GM18868 (cell line): ENCODE measurements around the gene SLC37A1.
"Not testable (repeated sequence)": the region's sequence is repeated elsewhere in the genome, so short reads cannot be mapped to it uniquely, and the experiment has no call there.

Experiments used
- ATAC-seq: cut with Tn5 transposase; IDR thresholded peaks from one replicate; pipeline ENCODE4 v1.9.1; 2021; ENCODE audit warnings: mild to moderate bottlenecking, moderate library complexity; ENCODE audit not compliant: unreplicated experiment

Gene SLC37A1

GRCh38 chr21:42513151-42513984, at the start of gene SLC37A1:
Gene SLC37A1 (plus strand): TSS chr21:42513852. CDS start chr21:42518455, 4,603 bp downstream.
- no peak for ATAC-seq

- no peak for ATAC-seq
Observed at GRCh38 chr21:42463861-42464515, 49.7 kb upstream of the SLC37A1 start.

GRCh38 chr21:42465008-42465802, 48.4 kb upstream of the SLC37A1 start:
- peak; percentile 21 for ATAC-seq

- peak; percentile 35 for ATAC-seq
Observed at GRCh38 chr21:42465803-42466127, 47.9 kb upstream of the SLC37A1 start.

- ATAC-seq = no peak
Observed at GRCh38 chr21:42466700-42467099, 47.0 kb upstream of the SLC37A1 start.

GRCh38 chr21:42467140-42467983, 46.3 kb upstream of the SLC37A1 start:
- no peak for ATAC-seq

- ATAC-seq = no peak
Observed at GRCh38 chr21:42468491-42469131, 45.0 kb upstream of the SLC37A1 start.

- ATAC-seq = peak; percentile 44
Observed at GRCh38 chr21:42469272-42469671, 44.4 kb upstream of the SLC37A1 start.

GRCh38 chr21:42469726-42470125, 43.9 kb upstream of the SLC37A1 start:
- not testable (repeated sequence) for ATAC-seq

- ATAC-seq = no peak
Observed at GRCh38 chr21:42471206-42471605, 42.4 kb upstream of the SLC37A1 start.

- ATAC-seq = no peak
Observed at GRCh38 chr21:42471716-42472330, 41.8 kb upstream of the SLC37A1 start.

GRCh38 chr21:42472521-42472920, 41.1 kb upstream of the SLC37A1 start:
- ATAC-seq = no peak

- ATAC-seq = no peak
Observed at GRCh38 chr21:42473498-42474042, 40.1 kb upstream of the SLC37A1 start.

GRCh38 chr21:42474043-42474831, 39.4 kb upstream of the SLC37A1 start:
- peak; percentile 74 for ATAC-seq

- ATAC-seq = no peak
Observed at GRCh38 chr21:42475036-42475435, 38.6 kb upstream of the SLC37A1 start.

GRCh38 chr21:42475526-42476387, 37.9 kb upstream of the SLC37A1 start:
- ATAC-seq = no peak

- ATAC-seq = no peak
Observed at GRCh38 chr21:42476388-42477331, 37.0 kb upstream of the SLC37A1 start.
